ENCODE data around the gene PGBD1. TPM values are rescaled to one million over a fixed set of nuclear protein-coding genes. Genes with fewer than 3 reads are reported as not detected.

PGBD1 gene
- total and polyA plus RNA-seq, 2 donors (not counting 1 experiment from before 2014, with no cell fraction given), result 0.55 to 2.4 TPM

GRCh38 chr6:28322661-28323060 is 41.3 kb downstream of the PGBD1 start:
- H3K27me3 ChIP-seq (replicated peaks in 1 of 4; ENCODE audit: control extremely low read depth in 1 of 4, control insufficient read depth in 3 of 4, insufficient read depth in 4 of 4, low read length in 3 of 4), result no peaks in the 10 kb centered on the region
- no peaks in the 10 kb centered on the region for H3K4me1 ChIP-seq (ENCODE audit: control insufficient read depth in 2 of 2, insufficient read depth in 2 of 2, low read length in 2 of 2)
- no peaks in the 10 kb centered on the region for H3K79me2 ChIP-seq (ENCODE audit: control insufficient read depth, insufficient read depth, low read length)
- TF ChIP-seq EZH2 (IDR thresholded peaks at IDR 0.05; ENCODE audit: borderline replicate concordance, insufficient read depth, low read depth, low read length, poor library complexity, severe bottlenecking), result no peak
- TF ChIP-seq, protein P1, sequence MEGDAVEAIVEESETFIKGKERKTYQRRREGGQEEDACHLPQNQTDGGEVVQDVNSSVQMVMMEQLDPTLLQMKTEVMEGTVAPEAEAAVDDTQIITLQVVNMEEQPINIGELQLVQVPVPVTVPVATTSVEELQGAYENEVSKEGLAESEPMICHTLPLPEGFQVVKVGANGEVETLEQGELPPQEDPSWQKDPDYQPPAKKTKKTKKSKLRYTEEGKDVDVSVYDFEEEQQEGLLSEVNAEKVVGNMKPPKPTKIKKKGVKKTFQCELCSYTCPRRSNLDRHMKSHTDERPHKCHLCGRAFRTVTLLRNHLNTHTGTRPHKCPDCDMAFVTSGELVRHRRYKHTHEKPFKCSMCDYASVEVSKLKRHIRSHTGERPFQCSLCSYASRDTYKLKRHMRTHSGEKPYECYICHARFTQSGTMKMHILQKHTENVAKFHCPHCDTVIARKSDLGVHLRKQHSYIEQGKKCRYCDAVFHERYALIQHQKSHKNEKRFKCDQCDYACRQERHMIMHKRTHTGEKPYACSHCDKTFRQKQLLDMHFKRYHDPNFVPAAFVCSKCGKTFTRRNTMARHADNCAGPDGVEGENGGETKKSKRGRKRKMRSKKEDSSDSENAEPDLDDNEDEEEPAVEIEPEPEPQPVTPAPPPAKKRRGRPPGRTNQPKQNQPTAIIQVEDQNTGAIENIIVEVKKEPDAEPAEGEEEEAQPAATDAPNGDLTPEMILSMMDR (IDR thresholded peaks at IDR 0.05), result no peak
- CTCF ChIA-PET, result no interaction called here
- Mint-ChIP-seq H3K27me3 (peaks cover 4% of the 10 kb centered on the region), H3K4me3 (no peak overlapping the region), H3K9me3 (ENCODE audit: insufficient read depth) (peaks cover 24% of the 10 kb centered on the region), H3K4me1 (no peaks in the 10 kb centered on the region), H3K27ac (no peak overlapping the region)
- H3K9ac ChIP-seq (ENCODE audit: low read length), result no peak overlapping the region
- 100% methylated on average over 2 of the region's 3 CpGs for WGBS (ENCODE audit: insufficient coverage)
- no peak for ATAC-seq (ENCODE audit: low read depth)
- POLR2A ChIA-PET, result no interaction called here
- no peak overlapping the region for H2AFZ ChIP-seq (ENCODE audit: insufficient read depth, low read depth, low read length, poor library complexity, severe bottlenecking)
- H3K4me3 ChIP-seq (ENCODE audit: control extremely low read depth in 1 of 5, extremely low read depth in 1 of 5, insufficient read depth in 1 of 5, low read depth in 2 of 5, low read length in 4 of 5), result no peak overlapping the region
- intact Hi-C loops (cut with micrococcal nuclease), result no loop called here
- peaks cover 0 to 1% of the 10 kb centered on the region in 2 experiments for H3K36me3 ChIP-seq (replicated peaks in 1 of 2; ENCODE audit: control extremely low read depth in 1 of 2, control insufficient read depth in 1 of 2, extremely low read depth in 1 of 2, insufficient read depth in 2 of 2, low read length in 1 of 2)
- H3K27ac ChIP-seq (ENCODE audit: low read length in 2 of 2), result no peak overlapping the region
- H3K9me3 ChIP-seq (ENCODE audit: control extremely low read depth in 1 of 3, control insufficient read depth in 2 of 3, insufficient read depth in 1 of 3, low read length in 2 of 3), result peaks cover 1 to 23% (median 10%) of the 10 kb centered on the region in 3 donors
- no peak for DNase-seq
- no peak overlapping the region for H3K4me2 ChIP-seq (replicated peaks; ENCODE audit: low read depth, low read length, poor library complexity, severe bottlenecking)
- H4K20me1 ChIP-seq (ENCODE audit: control insufficient read depth, insufficient read depth, low read length, poor library complexity, severe bottlenecking), result no peaks in the 10 kb centered on the region

GRCh38 chr6:28323813-28324424 is 42.5 kb downstream of the PGBD1 start:
- 100% methylated on average over 1 of the region's 1 CpG for WGBS (ENCODE audit: insufficient coverage)
- no peaks in the 10 kb centered on the region for H3K79me2 ChIP-seq (ENCODE audit: control insufficient read depth, insufficient read depth, low read length)
- H3K27ac ChIP-seq (ENCODE audit: low read length in 2 of 2), result no peak overlapping the region
- H2AFZ ChIP-seq (ENCODE audit: insufficient read depth, low read depth, low read length, poor library complexity, severe bottlenecking), result no peak overlapping the region
- POLR2A ChIA-PET, result no interaction called here
- Mint-ChIP-seq H3K9me3 (ENCODE audit: insufficient read depth) (peaks cover 29% of the 10 kb centered on the region), H3K27me3 (peaks cover 4% of the 10 kb centered on the region), H3K4me3 (no peak overlapping the region), H3K27ac (no peak overlapping the region), H3K4me1 (no peaks in the 10 kb centered on the region)
- peaks cover 0 to 1% of the 10 kb centered on the region in 2 experiments for H3K36me3 ChIP-seq (replicated peaks in 1 of 2; ENCODE audit: control extremely low read depth in 1 of 2, control insufficient read depth in 1 of 2, extremely low read depth in 1 of 2, insufficient read depth in 2 of 2, low read length in 1 of 2)
- peaks cover 1 to 25% (median 12%) of the 10 kb centered on the region in 3 donors for H3K9me3 ChIP-seq (ENCODE audit: control extremely low read depth in 1 of 3, control insufficient read depth in 2 of 3, insufficient read depth in 1 of 3, low read length in 2 of 3)
- no peaks in the 10 kb centered on the region for H3K4me1 ChIP-seq (ENCODE audit: control insufficient read depth in 2 of 2, insufficient read depth in 2 of 2, low read length in 2 of 2)
- no peak for ATAC-seq (ENCODE audit: low read depth)
- no peaks in the 10 kb centered on the region for H4K20me1 ChIP-seq (ENCODE audit: control insufficient read depth, insufficient read depth, low read length, poor library complexity, severe bottlenecking)
- H3K4me2 ChIP-seq (replicated peaks; ENCODE audit: low read depth, low read length, poor library complexity, severe bottlenecking), result no peak overlapping the region
- intact Hi-C loops (cut with micrococcal nuclease), result no loop called here
- H3K27me3 ChIP-seq (replicated peaks in 1 of 4; ENCODE audit: control extremely low read depth in 1 of 4, control insufficient read depth in 3 of 4, insufficient read depth in 4 of 4, low read length in 3 of 4), result no peaks in the 10 kb centered on the region
- H3K4me3 ChIP-seq (ENCODE audit: control extremely low read depth in 1 of 5, extremely low read depth in 1 of 5, insufficient read depth in 1 of 5, low read depth in 2 of 5, low read length in 4 of 5), result no peak overlapping the region
- no peak overlapping the region for H3K9ac ChIP-seq (ENCODE audit: low read length)
- no peak for DNase-seq
- TF ChIP-seq, protein P1 (IDR thresholded peaks at IDR 0.05), result no peak
- TF ChIP-seq EZH2 (IDR thresholded peaks at IDR 0.05; ENCODE audit: borderline replicate concordance, insufficient read depth, low read depth, low read length, poor library complexity, severe bottlenecking), result no peak
- CTCF ChIA-PET, result no interaction called here

Measured in B cell (primary cell).